GM12865 (cell line): ENCODE results near the gene ANXA4.

ENCODE experiments used
- DNase-seq: peaks from one replicate; pipeline ENCODE4 v3.0.0; 2010; ENCODE audit warnings: low read depth
- H3K4me3 ChIP-seq: 2 replicates; pipeline ENCODE4 v1.5.1; 2011; ENCODE audit warnings: mild to moderate bottlenecking, low read depth, low read length, control low read depth
- TF ChIP-seq, protein P1 (sequence below): IDR thresholded peaks from 2 replicates; pipeline ENCODE4 v1.5.1; 2011; ENCODE audit warnings: low read length, control low read depth, low read depth, inconsistent platforms; ENCODE audit not compliant: insufficient read depth; ENCODE audit errors: missing control alignments

Gene ANXA4

DNA sequence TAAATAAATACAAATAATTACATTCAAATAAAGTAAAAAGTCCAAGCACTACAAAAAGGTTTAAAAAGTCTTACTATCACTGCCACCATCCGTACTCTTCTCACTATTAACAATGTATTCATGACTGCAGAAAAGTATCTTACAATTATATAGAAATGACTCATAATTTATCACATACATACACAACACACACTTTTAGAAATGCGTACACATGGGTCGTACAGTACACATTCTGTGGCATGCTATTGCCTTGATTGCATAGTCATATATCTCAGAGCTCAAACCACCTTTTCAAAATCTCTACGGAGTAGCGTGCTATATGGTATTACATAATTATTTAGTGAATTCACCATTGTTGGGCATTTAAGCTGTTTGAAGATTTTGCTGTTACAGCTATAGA is 41.6 kb upstream of the ANXA4 start:
- DNase-seq: no peak
- no peak overlapping the region for H3K4me3 ChIP-seq
- TF ChIP-seq, protein P1, sequence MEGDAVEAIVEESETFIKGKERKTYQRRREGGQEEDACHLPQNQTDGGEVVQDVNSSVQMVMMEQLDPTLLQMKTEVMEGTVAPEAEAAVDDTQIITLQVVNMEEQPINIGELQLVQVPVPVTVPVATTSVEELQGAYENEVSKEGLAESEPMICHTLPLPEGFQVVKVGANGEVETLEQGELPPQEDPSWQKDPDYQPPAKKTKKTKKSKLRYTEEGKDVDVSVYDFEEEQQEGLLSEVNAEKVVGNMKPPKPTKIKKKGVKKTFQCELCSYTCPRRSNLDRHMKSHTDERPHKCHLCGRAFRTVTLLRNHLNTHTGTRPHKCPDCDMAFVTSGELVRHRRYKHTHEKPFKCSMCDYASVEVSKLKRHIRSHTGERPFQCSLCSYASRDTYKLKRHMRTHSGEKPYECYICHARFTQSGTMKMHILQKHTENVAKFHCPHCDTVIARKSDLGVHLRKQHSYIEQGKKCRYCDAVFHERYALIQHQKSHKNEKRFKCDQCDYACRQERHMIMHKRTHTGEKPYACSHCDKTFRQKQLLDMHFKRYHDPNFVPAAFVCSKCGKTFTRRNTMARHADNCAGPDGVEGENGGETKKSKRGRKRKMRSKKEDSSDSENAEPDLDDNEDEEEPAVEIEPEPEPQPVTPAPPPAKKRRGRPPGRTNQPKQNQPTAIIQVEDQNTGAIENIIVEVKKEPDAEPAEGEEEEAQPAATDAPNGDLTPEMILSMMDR: no peak

DNA sequence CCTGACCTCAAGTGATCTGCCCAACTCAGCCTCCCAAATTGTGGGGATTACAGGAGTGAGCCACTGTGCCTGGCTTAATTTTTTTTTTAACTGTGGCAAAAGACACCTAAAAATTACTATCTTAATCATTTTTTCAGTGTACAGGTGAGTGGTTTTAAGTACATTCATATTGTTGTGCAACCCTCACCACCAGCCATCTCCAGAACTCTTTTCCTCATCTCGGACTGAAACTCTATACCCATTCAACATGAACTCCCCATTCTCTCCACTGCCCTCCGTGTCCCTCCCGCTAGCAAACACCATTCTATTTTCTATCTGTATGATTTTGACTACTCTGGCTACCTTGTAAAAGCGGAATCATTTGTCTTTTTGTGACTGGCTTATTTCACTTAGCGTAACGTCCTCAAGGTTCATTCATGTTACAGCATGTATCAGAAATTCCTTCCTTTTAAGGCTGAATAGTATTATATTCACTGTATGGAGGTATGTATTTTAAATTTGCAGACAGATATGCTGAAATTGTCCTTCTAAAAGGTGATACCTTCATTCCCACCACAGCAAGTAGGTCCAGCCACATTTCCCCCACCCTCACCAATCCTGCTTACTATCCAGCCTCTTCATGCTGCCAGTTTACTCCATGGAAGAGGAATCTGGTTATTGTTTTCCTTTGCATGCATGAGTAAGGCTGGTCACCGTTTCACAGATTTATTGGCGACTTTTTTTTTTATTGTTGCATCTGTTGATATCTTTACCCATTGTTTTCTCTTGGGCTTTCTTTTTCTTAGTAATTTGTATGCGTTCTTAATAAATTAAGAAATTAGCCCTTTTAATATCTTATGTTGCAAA is 40.6 kb upstream of the ANXA4 start:
- no peak overlapping the region for H3K4me3 ChIP-seq
- TF ChIP-seq, protein P1: no peak
- no peak for DNase-seq

DNA sequence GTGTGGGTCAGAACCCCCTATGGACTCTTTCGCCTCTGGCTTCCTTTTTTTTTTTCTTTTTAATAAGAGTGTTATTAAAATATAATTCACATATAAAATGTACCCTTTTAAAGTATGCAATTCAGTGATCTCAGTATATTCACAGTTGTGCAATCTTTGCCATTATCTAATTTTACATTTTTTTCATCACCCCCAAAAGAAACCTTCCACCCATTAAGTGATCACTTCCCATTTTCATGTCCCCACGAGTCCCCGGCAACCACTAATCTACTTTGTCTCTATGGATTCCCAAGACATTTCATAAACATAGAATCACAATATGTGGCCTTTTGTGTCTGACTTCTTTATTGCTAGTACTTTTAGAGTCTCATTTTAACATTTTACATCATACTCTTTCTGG is 38.7 kb upstream of the ANXA4 start:
- H3K4me3 ChIP-seq: no peak overlapping the region
- TF ChIP-seq, protein P1: no peak
- no peak for DNase-seq

DNA sequence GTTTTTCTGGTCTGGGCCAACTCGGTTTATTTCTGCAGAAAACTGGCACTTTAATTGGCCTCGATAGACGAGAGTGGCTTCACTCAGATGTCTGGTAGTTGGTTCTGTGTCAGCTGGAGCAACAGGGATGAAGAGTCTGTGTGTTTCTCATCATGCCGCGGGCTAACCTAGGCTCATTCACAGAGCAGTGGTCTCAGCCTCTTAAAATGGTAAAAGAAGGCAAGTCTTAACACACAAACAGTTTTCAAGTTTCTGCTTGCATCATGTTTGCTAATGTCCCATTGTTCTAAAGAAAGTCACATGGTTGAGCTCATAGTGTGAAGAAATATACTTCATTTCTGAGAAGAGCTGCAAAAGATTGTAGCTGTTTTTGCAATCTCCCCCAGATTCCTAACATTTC is 37.5 kb upstream of the ANXA4 start:
- DNase-seq: no peak
- TF ChIP-seq, protein P1: no peak
- H3K4me3 ChIP-seq: no peak overlapping the region

DNA sequence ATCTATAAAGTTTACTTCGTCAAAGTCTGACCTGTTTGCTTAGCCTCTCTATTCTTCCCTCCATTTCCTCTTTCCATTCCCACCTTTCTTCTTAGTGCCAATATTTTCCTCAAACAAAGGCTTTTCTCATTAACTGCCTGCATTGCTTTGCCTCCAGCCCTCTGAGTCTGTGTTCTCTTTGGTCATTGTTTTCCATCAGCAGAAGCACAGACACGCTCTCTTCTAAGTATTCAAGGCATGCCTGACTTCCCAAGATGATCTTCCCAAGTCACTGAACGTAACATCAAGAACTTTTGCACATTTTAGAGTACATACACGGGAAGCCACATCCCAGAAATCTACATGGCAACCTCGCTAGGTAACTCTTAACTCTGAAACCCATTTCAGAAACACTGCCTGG is 32.6 kb upstream of the ANXA4 start:
- no peak for DNase-seq
- H3K4me3 ChIP-seq: no peak overlapping the region
- TF ChIP-seq, protein P1: no peak

DNA sequence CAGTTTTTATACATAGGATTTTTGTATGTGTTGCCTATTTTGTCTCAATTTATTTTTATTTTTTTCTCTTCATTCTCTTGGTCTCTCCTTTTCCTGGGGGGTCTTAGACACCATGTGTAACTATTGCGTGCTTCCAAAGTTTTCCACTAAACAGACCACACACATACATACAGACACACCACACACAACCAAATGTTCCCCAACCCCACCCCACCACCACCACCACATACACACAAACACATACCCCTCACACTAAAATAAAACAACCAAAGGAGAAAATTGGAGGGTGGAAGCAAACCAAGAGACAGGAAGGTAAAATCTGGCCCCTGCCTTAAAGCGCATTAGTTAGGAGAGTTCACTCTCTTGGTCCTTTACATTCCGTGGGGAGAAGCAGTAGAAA is 30.0 kb upstream of the ANXA4 start:
- no peak for DNase-seq
- TF ChIP-seq, protein P1: no peak
- no peak overlapping the region for H3K4me3 ChIP-seq

DNA sequence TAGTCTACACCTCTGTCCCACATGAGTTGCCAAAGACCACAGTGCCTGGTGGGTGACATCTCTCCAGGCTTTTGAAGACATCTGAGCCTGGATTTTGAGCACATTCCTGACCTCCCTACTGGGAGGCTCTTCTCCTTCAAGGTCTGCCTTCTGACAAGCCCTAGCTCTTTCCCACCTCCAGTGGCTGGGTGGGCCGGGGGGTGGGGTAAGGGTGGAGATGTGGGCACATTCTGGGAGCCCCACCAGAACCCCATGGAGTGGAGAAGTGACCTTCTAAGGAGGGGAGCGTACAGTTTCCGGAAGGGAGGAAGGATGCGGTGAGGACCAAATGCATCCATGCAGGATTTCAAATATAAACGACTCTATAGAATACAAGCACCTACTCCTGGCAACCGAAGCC is 27.9 kb upstream of the ANXA4 start:
- TF ChIP-seq, protein P1: no peak
- H3K4me3 ChIP-seq: no peak overlapping the region
- no peak for DNase-seq
